A673 (cell line): ENCODE results near the gene ZFYVE19.

ENCODE experiments used
- EZH2 ChIP-seq: fragments of 200-600 bp; sonication (generic); IDR thresholded peaks from 2 replicates; pipeline ENCODE4 v1.6.1; 2017; ENCODE audit warnings: borderline replicate concordance, low read depth, mild to moderate bottlenecking, mixed read lengths, antibody characterized with exemption, low read length; ENCODE audit not compliant: poor library complexity, severe bottlenecking
- TF ChIP-seq, protein P1 (sequence below): fragments of 300-800, 200-600 bp; sonication (generic); conservative IDR thresholded peaks from 2 replicates; pipeline ENCODE4 v1.5.1; 2017; ENCODE audit warnings: low read depth, mild to moderate bottlenecking, antibody characterized with exemption, low read length, moderate library complexity, mixed read lengths

GRCh38 chr15:40829115-40829514 is 22.2 kb downstream of the ZFYVE19 start:
- TF ChIP-seq, protein P1, sequence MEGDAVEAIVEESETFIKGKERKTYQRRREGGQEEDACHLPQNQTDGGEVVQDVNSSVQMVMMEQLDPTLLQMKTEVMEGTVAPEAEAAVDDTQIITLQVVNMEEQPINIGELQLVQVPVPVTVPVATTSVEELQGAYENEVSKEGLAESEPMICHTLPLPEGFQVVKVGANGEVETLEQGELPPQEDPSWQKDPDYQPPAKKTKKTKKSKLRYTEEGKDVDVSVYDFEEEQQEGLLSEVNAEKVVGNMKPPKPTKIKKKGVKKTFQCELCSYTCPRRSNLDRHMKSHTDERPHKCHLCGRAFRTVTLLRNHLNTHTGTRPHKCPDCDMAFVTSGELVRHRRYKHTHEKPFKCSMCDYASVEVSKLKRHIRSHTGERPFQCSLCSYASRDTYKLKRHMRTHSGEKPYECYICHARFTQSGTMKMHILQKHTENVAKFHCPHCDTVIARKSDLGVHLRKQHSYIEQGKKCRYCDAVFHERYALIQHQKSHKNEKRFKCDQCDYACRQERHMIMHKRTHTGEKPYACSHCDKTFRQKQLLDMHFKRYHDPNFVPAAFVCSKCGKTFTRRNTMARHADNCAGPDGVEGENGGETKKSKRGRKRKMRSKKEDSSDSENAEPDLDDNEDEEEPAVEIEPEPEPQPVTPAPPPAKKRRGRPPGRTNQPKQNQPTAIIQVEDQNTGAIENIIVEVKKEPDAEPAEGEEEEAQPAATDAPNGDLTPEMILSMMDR, result no peak
- no peak for TF ChIP-seq EZH2
